NCI-H1417 treated with DMSO at 0.1 percent for 48 hours (cell line): ENCODE results near the gene MUC20.

Source experiments
- DNase-seq: peaks from one replicate; lab custom pipeline; 2025; lab: John Stamatoyannopoulos, UW

The MUC20 gene

DNA sequence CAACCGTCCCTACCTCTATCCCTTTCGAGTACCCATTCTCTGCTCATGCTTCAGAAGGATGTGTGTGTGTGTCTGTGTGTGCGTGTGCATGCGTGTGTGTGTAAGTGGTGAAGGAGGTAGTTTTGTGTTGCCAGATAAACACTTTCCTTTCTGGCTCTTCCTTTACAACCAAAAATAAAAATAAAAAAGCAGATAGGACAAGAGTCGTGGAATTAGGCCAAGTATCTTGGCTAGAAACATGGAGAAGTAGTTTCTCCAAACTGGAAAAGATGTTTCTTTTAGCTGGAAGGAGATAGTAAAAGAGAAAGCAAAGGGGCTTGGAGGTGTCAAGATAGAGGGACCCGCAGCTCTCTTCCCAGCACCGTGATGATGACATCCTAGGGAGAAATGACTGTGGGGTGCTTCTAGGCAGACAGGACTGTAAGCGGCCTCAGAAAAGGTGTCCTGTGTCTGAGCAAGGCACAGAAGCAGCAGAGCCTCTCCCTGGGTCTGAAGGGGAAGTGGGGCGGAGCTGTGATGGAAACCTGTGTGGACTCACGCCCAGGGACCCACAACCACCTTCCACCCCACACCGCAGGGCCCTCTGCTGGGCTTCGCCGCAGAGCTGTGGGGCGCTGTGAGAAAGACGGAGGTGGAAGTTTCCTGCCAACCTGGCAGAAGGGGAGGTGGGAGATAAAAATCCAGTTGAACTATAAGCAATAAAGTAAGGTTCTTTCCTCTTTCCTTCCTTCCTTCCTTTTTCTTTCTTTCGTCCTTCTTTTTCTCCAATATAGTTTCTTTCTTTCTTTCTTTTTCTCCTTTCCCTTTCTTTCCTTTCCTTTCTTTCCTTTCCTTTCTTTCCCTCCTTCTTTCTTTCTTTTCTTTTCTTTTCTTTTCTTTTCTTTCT is 35.3 kb downstream of the MUC20 start:
- DNase-seq, result no peak

DNA sequence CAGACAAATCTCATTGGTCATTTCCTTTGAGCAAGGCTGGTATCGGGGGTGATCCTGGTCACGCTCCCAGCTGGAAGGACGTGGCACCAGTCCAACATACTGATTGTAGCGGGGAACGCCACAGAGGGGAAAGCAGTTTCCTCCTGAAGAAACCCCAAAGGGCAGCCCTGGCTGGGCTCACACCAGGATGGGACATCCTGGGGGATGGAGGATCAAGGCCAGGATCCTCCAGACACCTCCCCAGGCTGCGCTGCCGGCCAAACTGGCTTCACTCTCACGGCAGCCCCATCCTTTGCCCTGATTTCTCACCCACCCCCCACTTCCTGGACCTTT is 36.6 kb downstream of the MUC20 start:
- DNase-seq, result no peak

DNA sequence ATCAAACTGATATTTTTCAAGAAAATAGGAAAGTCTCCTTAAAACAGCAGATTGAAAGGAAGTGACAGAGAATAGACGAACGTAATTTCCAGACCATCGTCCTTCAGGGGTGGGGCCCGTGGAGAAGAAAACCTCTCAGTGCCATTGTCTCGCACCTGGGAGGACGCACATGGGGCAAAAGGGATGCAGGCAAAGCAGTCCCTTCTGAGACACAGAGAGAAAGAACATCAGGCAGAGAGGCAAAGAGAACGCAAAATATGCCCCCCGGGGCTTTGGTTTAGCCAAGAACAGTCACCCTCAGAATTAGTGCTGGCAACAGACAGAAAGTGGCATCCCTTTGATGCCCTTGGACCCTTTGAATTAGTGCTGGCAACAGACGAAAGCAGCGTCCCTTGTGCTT is 37.0 kb downstream of the MUC20 start:
- DNase-seq, result no peak

DNA sequence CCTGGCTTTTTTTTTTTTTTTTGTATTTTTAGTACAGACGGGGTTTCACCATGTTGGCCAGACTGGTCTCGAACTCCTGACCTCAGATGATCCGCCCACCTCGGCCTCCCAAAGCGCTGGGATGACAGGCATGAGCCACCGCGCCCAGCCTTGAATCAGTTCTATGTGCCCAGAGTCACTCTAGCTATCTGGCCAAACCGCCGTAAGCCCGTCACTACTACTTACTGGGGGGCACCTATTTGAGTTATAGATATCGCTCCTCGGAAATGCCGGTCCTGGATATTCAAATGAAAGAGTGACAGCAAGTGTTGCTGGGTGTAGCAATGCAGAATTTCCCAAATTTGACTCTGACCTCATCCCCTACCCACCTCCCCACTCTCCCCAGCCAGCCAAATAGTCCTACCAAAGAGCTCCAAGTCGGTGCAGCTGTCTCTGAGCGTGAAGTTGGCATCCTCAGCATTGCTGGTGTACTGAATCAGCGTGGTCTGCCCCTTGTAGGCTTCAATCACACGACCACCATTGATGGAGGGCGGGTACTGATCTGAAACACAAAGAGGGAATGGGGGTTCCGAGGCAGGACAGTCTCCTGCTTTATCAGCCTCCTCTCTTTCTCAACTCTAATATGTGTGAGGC is 38.1 kb downstream of the MUC20 start:
- no peak for DNase-seq

DNA sequence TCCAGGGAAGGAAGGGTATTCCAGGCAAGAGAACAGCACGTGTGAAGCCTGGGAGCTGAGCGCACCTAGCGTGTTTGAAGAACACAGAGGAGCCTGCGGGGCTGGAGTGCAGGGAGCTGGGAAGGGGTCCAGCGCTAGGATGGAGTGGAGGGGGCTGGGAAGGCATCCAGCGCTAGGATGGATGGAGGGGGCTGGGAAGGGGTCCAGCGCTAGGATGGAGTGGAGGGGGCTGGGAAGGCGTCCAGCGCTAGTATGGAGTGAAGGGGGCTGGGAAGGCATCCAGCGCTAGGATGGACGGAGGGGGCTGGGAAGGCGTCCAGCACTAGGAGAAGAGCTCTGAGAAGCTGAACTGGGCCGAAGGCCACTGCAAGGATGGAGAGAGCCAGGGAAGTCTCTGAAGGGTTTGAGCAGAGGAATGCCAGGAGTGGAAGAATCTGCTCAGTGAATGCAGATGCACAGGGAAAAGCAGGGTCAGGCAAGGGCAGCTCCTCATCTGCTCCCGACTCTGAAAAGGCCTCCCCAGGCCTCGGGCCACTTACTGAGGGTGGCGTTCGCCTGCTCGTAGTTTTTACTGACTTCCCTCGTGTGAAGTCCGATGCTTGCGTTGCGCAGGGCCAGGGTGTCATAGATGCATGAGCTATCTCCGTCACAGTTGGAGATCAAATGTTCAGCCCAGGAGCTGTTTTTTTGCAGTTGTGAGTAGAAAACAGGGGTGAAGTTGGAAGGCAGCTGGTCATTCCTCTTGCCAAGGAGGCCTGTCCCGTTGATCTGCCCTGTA is 39.8 kb downstream of the MUC20 start:
- DNase-seq, result no peak

DNA sequence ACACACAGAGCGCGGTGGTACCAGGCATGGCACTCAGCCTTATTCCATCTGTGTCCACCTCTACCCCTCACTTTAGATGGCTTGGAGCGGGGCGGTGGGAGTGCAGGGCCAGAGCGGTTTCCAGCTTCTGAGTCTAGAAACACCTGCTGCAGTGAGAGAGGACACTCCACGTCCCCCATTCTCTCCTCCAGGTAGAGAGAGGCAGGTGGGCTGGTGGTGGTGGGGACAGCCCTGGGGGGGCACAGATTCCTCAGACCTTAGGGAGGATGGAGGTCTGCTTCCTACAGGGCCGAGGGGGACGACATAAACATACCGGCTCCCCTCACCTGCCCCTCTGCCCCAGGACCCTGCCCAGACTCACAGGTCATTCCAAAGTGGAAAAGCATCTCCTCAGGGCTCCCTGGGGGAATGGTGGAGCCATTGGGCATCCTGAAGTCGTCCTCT is 40.4 kb downstream of the MUC20 start:
- DNase-seq, result no peak

DNA sequence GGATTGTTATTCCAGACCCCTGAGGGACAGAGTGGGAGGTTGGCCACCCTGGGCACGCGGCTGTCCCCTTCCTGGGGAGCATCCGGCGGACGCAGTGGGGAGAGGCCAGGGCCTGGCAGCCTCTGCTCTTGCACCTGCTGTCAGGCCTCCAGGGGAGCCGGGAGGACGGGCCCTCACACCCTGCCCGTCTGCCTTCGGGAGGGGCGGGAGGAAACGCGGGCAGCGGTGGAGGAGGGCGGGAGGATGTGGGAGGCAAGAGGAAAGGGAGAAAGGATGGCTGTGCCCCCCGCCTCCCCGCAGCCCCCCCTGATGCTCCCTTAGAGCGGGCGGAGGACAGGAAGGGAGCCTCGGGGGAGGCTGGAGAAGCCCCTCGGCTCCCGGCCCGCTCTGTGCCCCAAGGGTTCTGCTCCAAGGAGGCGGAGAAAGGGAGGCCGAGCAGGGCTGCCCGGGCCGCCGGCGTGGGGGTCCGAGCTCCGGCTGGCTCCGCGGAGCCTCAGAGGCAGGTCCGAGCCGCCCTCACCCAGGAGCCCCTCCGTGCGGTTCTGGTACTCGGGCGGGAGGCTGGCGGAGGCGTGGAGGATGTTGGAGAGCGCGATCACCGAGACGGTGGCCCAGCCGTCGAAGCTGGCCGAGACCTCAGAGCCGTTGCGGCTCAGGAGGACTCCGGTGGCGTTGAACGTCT is 40.9 kb downstream of the MUC20 start:
- no peak for DNase-seq

DNA sequence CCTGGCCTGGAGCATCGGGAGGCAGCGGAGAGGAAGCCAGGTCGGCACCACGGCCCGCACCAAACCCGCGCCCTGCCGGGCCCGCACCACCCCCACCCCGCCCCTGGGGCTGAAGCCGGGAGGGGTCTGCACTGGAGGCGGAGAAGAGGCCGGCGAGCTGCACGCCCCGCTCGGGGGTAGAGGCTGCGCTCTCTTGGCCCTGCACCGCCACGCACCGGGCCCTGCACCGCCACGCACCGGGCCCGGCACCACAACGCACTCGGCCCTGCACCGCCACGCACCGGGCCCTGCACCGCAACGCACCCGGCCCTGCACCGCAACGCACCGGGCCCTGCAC is 41.4 kb downstream of the MUC20 start:
- no peak for DNase-seq

DNA sequence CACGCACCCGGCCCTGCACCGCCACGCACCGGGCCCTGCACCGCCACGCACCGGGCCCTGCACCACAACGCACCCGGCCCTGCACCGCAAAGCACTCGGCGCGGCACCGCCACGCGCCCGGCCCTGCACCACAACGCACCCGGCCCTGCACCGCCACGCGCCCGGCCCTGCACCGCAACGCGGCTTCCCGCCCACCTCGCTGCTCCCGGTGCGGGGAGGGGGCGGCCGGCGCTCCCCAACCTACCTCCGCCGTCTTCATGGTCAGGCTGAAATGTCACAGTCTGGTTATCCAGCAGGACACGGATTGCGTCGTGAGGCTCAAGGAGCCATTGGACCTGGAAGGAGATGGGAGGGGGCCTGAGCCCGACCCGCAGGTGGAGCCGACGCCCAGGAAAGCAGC is 41.8 kb downstream of the MUC20 start:
- no peak for DNase-seq

DNA sequence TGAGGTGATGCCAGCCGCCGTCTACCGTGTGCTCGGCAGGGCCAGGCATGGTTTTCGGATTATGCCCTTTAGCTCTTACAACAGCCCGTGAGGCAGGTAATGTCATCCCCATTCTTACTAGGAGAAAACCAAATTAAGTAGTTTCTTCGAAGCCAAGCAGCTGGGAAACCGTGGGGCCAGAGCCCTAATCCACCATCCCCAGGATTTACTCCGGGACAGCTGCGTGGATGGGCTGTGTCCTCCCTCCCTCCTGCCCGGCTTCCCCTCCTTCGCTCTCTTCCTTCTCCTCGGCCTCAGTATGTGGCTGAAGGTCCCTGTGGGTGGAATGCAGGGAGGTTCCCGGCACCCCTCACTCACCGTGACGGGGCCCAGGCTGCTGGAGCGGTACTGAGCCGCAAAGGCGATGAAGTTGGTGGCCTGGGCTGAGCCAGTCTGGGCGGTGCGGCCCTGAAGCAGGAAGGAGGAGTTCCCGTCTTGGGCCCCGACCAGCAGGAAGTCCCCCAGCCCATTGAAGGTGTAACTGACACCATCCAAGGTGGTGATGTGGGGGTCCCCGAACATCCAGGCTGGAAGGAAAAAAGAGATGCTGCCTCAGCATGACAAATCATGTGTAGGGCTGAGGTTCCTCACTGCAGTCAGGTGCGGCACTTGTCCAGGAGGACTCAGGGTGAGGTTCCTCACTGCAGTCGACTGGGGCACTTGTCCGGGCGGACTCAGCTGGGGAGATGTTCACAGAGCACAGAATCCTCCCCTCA is 42.5 kb downstream of the MUC20 start:
- DNase-seq, result no peak

DNA sequence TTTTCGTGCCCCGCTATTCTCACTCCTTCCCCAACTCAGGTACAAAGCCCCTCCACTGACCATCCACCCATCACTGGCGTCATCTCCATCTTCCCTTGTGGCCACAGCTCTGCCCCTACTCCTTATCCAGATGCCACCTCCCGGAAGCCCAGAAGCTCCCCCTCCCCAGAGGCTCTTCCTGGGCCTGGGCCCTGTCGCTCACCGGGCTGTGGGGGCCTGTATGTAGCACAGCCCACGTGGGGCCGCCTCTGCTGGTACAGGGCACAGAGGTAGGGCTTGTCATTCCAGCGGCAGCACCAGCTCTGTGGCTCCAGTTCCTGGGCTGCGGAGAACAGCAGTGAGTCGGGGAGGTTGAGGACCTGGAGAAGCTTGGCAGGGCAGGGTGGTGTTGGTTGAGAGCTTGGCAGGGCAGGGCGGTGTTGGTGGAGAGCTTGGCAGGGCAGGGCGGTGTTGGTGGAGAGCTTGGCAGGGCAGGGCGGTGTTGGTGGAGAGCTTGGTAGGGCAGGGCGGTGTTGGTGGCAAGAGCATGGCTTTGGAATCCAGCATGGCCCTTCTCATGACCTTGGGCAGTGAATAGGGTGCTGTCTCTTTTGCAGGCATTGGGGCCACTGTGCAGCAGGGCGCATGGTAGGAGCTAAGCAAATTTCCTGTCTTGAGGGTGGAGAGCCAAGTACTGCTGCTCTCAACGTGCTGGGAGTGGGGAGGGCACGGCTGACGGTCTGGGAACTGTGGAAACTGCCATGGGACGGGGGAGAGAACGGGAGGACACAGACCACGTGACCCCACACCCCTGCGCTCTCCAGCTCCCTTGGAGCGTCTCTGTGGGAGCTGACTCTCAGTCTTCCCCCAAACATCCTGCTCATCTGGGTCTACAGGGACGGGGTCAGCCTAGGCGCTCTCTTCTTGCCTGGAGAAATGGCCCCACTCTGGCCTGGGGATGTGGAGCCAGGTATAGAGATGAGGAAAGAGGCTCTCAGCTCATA is 43.4 kb downstream of the MUC20 start:
- no peak for DNase-seq

DNA sequence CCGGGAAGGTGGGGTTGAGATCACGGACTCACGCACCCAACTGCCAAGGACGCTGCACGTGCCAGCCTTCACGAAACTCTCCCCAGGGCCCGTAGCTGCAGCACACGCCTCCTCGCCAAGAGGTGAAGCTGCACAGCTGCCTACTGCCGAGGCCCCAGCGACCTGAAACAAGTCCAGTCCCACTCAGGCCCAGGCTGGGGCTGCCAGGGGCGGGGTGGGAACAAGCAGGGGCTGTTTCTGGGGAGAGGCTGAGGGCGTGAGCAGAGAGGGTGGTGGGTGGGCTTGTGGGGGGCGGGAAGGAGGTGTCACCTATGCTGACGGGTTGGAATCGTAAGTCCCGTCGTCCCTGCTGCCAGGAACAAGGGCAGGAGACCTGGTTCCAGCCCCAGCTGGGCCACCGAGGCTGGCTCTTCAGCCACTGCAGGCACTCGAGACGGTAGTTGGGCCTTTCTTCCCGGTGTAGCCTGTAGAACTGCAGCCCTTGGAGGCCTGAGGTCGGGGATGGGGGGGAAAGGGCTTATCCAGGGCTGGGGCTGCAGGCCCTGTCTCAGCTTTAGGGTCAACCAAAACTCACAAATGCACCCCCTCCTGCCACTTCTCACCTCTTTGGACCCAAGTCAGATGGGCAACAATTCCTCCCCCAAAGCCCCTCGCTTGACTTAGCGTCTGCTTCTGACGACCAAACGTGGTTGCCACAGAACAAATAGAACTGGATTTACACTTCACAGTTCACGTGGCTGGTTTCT is 44.4 kb downstream of the MUC20 start:
- no peak for DNase-seq

DNA sequence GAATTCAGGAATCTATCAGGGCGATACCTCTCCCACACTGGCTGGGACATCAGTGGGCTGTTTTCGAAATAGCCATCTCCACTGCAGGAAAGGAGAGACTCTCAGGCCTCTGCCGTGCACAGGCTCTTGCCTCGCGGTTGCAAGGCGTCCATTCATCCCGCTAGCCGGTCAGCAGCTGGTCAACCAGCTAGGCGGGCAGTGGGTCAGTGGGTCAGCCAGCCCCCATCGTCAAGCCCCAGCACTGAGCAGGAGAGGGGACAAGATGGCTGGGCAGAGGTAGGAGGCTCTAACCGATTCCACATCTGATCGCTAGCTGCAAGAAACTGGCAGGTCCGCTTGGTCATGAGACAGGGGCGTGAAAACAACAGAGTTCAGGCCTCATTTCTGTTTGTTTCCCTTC is 45.9 kb downstream of the MUC20 start:
- DNase-seq, result no peak

DNA sequence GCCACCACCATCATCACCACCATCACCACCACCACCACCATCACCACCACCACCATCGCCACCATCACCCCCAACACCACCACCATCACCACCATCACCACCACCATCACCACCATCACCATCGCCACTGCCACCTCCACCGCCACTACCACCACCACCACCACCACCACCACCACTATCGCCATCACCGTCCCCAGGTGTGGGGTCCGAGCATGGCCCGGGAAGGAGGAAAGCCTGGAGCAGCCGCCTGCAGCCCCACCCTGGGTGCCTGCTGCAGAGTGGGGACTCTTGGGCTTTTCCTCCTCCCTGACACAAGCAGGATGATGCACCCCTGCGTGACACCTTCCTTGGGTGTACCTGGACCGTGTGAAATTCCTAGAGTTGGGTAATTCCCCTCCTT is 47.0 kb downstream of the MUC20 start:
- no peak for DNase-seq

DNA sequence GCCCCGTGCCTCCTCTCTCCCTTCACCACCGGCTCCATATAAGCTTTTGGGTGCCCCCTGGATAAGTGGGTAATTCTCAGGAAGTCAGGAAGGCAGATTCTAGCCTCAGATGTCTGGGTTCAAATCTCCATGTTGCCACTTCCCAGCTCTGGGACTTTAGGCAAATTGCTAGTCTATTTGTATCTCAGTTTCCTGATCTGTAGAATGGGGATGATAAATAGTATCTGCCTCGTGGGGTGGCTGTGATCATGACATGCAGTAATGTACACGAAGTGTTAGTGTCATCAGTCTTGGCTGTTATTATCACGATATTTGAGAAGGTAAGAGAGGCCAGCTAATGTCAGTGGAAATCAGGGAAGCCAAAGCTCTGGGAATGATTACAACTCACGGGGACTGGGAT is 47.6 kb downstream of the MUC20 start:
- no peak for DNase-seq

DNA sequence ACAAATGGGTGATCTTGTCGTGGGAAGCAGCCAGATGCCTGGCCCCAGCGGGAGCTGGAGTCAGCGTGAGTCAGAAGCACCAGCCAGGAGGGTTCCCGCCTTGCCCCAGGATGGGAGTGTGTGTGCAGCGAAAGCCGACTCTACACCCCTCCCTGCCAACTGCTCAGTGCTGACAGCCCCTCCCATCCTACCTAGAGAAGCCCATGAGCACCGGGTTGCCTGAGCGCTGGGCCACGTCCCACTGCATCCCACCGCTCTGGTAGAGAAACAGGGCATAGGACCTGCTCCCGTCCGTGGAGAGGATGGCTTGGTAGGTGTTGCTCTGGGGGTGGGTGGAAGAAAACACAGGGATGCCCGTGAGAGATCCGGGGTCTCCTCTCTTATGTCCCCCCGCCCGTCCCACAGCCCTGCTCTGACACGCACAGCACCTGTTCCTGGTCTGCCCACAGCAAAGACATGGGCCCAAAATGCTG is 48.1 kb downstream of the MUC20 start:
- no peak for DNase-seq

DNA sequence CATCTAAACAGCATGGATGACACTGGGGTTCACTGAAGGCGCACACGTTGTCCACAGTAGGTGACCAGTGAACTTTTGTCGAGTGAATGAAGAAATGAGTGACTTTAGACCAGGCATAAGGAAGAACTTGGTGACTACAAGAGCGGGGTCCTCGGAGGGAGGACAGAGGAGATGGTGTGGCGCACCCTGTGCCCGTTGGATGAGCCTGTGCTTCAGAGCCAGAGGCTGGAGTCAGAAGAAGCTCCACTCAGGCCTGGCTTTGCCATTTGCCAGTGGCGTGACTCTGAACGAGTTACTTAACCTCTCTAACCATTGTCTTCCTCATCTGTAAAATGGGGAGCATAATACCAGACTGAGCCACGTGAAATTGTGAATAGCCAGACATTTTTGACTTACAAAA is 48.8 kb downstream of the MUC20 start:
- no peak for DNase-seq

DNA sequence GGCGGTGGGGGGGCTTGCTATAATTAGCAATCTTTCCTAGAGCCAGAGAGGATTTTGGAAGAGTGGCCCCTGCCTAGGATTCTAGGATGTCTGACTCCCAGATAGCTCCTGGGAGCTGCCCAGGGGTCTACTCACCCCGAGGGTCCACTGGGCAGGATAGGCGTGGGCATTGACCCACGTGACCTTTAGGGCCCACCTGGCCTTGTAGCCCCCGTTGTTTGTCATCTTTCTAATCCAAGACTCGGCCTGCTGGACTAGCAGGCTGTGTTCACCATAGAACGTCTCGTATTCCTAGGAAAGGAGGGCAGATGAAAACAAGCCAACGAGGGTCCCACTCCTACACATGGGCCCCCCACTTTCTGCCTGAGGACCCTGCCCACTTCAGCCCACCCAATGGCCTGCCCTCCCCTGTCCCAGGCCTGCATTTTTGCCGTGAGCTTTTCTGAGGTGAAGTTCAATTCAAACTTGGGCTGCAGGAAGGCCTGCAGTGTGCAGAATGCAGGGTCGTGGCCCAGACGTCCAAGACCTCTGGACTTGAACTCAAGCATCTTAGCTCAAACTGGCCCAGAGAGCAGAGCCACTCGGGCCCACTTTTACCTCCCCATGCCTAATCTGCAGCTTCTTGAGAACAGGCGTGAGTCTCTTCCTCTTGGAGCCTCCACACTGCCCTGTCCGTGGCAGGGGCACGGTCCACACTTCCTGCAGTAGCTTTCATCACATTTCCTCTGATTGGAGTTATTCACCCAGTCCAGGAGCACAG is 49.5 kb downstream of the MUC20 start:
- no peak for DNase-seq
